ENCODE measurements around the gene ACTR3. TPM values are rescaled to one million over a fixed set of nuclear protein-coding genes. Genes with fewer than 3 reads are reported as not detected.
"Not testable (repeated sequence)": the region's sequence is repeated elsewhere in the genome, so short reads cannot be mapped to it uniquely, and the experiment has no call there.

Gene ACTR3
- total RNA-seq, result 100 to 1,000 TPM; 229 to 267 TPM
- total RNA-seq, result 348 to 446 reads per million in 2 donors

DNA sequence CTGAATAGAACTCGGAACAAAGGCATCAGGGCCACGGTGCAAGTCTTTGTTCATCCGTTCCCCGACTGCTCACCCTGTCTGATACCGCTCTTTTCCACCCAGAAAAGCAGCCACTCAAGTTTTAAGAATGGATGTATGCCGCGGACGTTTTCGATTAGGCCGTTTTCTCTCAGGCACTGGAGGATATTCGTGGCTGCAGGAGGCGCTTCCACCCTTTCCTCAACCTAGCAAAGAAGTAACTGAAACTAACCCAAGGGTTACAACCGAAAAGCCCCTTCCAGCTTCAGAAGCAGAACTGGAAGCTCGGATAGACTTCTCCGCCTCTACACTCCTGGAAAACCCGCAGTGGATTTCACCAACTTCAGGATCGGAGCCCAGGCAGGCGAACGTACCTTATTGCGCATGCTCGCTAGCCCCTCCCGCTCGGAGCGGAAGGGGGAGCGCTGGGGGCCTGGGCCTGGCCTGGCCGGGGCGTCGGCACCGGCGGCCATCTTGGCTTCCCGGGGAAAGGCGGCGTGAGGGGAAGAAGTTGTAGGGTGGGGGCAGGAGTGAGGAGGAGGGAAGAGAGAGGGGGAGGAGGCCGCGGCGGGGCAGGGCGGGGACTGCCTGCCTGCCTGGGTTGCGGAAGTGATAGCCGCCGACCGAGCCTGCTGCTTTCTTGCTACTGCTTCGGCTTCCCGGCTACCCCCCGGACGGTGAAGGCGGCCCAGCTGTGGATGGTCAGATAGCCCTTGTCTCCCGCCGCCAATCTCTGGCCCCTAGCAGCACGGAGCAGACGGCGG, at the start of gene ACTR3:
TSS of gene ACTR3 (plus strand) at position 619 of the 782 bp plus-strand sequence. CDS start 191 bp downstream, outside the sequence.
- DNase-seq (peak; percentile 93 to 99 (median 98)), ATAC-seq (peak; percentile 90)
- Mint-ChIP-seq H3K4me1 (peaks cover 61% of the 10 kb centered on the region), H3K27me3 (no peaks in the 10 kb centered on the region), H3K36me3 (ENCODE audit: low read depth) (peaks cover 3% of the 10 kb centered on the region), H3K27ac (peak within 1 kb of the TSS; percentile 95), H3K4me3 (peak within 1 kb of the TSS; percentile 97)
- no peaks in the 10 kb centered on the region for H3K9me3 ChIP-seq (ENCODE audit: control insufficient read depth, low read length, poor library complexity, severe bottlenecking)

DNA sequence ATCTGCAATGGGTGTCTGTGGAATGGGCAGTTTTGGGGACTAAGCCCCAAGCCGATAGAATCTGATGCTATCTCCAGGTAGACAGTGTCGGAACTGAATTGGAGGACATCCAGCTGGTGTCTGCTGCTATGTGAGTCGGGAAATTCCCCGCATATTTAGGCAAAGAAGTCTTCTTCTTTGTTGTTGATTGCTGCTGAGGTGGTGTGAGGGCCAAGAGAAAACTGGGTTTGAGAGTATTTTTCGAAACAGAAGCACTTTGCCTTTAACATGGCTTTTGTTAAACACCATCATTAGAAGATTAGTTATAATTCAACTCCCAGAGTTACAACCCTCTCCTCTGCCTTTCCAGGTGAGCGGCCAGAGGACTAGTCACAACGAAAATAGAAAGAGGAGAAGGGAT, 49.4 kb upstream of the ACTR3 start:
- H3K4me1 Mint-ChIP-seq, result peaks cover 5% of the 10 kb centered on the region
- no peak overlapping the region for H3K4me3 Mint-ChIP-seq
- no peaks in the 10 kb centered on the region for H3K9me3 ChIP-seq (ENCODE audit: control insufficient read depth, low read length, poor library complexity, severe bottlenecking)
- peaks cover 9% of the 10 kb centered on the region for H3K36me3 Mint-ChIP-seq (ENCODE audit: low read depth)
- H3K27me3 Mint-ChIP-seq, result no peaks in the 10 kb centered on the region
- ATAC-seq, result no peak
- DNase-seq, result no peak
- no peak overlapping the region for H3K27ac Mint-ChIP-seq

DNA sequence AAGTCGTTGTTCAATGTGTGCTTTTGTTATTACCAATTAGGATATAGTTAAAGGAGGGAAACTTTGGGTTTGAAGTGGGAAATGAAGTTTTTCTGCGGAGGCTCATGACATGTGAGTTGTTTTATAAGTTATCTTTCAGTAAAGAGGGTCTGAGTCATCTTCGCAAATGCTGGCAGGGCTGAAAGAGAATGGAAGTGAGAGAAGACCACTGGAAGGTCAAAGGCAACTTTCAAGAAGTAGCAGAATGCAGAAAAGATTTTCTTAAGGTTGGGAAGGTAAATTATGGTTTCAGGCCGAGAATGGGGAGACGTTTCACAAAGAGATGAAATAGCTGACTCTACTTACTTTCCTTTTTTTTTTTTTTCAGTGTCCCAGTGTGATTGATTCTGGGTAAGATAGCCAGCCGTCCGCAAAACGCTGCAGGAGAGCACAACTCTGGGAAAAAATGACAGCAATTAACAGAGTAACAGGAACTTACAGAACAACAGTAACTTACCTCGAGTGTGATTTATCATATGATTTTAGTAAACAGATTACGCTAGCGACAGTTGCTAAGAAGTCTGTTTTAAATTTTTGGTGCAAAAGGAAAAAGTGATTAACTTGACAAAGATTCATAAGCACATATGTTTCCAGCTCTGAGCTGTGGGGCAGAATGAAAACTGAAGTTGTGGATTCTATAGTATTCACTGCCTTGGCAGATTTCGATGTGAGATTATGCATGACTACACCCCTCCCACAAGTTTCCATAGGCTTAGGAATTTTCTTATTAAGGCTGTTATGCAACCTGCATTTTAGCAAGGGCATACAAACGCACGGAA, 46.8 kb upstream of the ACTR3 start:
- ATAC-seq, result no peak
- Mint-ChIP-seq H3K27me3 (no peaks in the 10 kb centered on the region), H3K4me3 (no peak overlapping the region), H3K4me1 (peaks cover 2% of the 10 kb centered on the region), H3K36me3 (ENCODE audit: low read depth) (peaks cover 9% of the 10 kb centered on the region), H3K27ac (no peak overlapping the region)
- no peaks in the 10 kb centered on the region for H3K9me3 ChIP-seq (ENCODE audit: control insufficient read depth, low read length, poor library complexity, severe bottlenecking)
- no peak for DNase-seq

DNA sequence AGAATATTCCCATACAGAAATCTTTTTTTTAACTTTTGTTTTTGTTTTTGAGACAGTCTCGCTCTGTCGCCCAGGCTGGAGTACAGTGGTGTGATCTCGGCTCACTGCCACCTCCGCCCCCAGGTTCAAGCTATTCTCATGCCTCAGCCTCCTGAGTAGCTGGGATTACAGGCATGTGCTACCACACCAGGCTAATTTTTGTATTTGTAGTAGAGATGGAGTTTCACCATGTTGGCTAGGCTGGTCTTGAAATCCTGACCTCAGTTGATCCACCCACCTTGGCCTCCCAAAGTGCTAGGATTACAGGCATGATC, 46.2 kb upstream of the ACTR3 start:
- not testable (repeated sequence) for H3K4me3 Mint-ChIP-seq; H3K4me1 Mint-ChIP-seq; ATAC-seq; DNase-seq; H3K9me3 ChIP-seq (ENCODE audit: control insufficient read depth, low read length, poor library complexity, severe bottlenecking); H3K27ac Mint-ChIP-seq; H3K36me3 Mint-ChIP-seq (ENCODE audit: low read depth); H3K27me3 Mint-ChIP-seq

DNA sequence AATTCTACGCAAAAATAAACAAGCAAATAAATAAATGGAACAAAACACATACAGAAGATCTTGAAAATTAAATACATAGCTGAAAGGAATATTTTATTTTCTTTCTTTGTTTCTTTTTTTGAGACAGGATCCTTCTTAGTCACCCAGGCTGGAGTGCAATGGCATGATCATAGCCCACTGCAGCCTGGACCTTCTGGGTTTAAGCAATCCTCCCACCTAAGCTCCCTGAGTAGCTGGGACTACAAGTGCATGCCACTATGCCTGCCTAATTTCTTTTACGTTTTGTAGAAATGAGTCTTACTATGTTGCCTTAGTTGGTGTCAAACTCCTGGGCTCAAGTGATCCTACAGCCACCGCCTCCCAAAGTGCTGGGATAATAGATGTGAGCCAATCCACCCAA, 44.6 kb upstream of the ACTR3 start:
- H3K9me3 ChIP-seq (ENCODE audit: control insufficient read depth, low read length, poor library complexity, severe bottlenecking), result no peaks in the 10 kb centered on the region
- Mint-ChIP-seq H3K4me3 (no peak overlapping the region), H3K27me3 (no peaks in the 10 kb centered on the region), H3K4me1 (peaks cover 2% of the 10 kb centered on the region), H3K27ac (no peak overlapping the region), H3K36me3 (ENCODE audit: low read depth) (peaks cover 6% of the 10 kb centered on the region)
- no peak for DNase-seq
- ATAC-seq, result no peak

DNA sequence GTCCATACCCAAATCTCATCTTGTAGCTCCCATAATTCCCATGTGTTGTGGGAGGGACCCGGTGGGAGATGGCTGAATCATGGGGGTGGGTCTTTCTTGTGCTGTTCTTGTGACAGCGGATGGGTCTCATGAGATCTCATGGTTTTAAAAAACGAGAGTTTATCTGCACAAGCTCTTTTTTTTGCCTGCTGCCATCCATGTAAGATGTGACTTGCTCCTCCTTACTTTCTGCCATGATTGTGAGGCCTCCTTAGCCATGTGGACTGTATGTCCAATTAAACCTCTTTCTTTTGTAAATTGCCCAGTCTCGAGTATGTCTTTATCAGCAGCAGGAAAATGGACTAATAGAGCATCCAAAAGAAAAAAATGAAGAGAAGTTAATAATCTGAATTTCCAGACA, 44.1 kb upstream of the ACTR3 start:
- ATAC-seq; H3K4me3 Mint-ChIP-seq; H3K36me3 Mint-ChIP-seq (ENCODE audit: low read depth); H3K27ac Mint-ChIP-seq; H3K4me1 Mint-ChIP-seq; H3K9me3 ChIP-seq (ENCODE audit: control insufficient read depth, low read length, poor library complexity, severe bottlenecking); H3K27me3 Mint-ChIP-seq; DNase-seq: not testable (repeated sequence)

DNA sequence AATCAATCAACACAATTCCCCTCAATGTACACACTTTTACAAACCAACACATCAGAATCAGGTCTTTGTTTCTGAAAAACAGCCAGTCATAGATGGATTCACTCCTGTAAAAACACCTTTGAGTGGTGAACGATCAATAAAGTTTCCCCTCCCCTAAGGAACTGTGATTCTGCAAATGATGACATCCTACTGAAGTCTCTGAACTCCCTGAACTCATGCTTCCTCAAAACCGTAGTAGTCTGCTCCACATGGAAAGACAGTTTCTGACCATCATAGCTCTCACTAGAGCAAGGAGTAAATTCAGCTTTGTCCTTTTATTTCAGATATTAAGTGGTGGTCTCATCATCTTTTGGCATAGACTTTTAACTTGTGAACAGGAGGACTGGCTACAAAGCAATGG, 43.5 kb upstream of the ACTR3 start:
- ATAC-seq, result no peak
- Mint-ChIP-seq H3K36me3 (ENCODE audit: low read depth) (peaks cover 6% of the 10 kb centered on the region), H3K27ac (no peak overlapping the region), H3K4me3 (no peak overlapping the region), H3K4me1 (peaks cover 6% of the 10 kb centered on the region), H3K27me3 (no peaks in the 10 kb centered on the region)
- no peak for DNase-seq
- no peaks in the 10 kb centered on the region for H3K9me3 ChIP-seq (ENCODE audit: control insufficient read depth, low read length, poor library complexity, severe bottlenecking)

DNA sequence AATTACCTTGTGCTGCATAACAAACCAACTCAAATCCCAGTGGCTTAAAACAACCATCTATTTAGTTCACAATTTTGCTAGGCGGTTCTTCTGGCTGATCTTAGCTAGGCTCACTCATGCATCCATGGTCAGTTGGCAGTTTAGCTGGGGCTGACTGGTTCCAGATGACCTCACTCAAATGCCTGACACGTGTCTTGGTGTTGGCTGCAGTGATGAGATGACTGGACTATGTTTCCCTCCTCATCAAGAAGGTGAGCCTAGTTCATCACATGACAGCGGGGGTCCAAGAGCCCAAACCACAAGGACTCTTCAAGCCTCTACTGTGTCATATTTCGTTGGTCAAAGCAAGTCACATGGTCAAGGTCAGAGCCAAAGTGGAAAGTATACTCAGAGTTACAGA, 42.7 kb upstream of the ACTR3 start:
- peaks cover 6% of the 10 kb centered on the region for H3K4me1 Mint-ChIP-seq
- DNase-seq (no peak), ATAC-seq (no peak)
- no peak overlapping the region for H3K27ac Mint-ChIP-seq
- no peaks in the 10 kb centered on the region for H3K27me3 Mint-ChIP-seq
- H3K36me3 Mint-ChIP-seq (ENCODE audit: low read depth), result peaks cover 6% of the 10 kb centered on the region
- no peak overlapping the region for H3K4me3 Mint-ChIP-seq
- H3K9me3 ChIP-seq (ENCODE audit: control insufficient read depth, low read length, poor library complexity, severe bottlenecking), result no peaks in the 10 kb centered on the region

DNA sequence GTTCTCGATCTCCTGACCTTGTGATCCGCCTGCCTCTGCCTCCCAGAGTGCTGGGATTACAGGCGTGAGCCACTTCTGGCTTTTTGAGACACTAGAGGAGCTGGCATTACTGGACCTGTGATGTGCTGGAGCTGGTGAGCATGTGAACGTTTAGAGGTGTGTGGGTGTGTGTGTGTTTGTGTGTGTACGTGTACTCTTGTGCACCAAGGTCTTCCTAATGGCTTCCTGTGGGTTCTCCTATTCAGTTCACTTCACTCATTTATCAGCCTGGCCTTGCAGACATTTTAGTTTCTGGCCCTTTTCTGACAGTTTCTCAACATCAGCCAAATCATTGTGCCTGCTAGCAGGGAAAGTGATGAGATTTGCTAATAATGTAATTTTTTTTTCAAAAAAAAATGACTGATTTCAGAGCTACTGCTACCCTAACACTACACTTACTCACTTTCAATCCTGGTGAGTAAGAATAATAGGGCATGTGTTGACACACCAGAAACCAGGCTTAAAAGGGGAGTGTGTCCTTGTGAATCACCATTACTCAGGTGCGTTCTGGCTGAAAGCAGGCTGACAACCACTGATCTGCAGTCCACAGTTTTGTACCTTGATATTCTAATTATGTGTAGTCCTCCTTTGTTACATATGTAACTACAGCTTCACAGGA, 41.0 kb upstream of the ACTR3 start:
- no peaks in the 10 kb centered on the region for H3K27me3 Mint-ChIP-seq
- ATAC-seq (no peak), DNase-seq (no peak)
- H3K36me3 Mint-ChIP-seq (ENCODE audit: low read depth), result peaks cover 2% of the 10 kb centered on the region
- no peak overlapping the region for H3K27ac Mint-ChIP-seq
- no peak overlapping the region for H3K4me3 Mint-ChIP-seq
- peaks cover 4% of the 10 kb centered on the region for H3K4me1 Mint-ChIP-seq
- H3K9me3 ChIP-seq (ENCODE audit: control insufficient read depth, low read length, poor library complexity, severe bottlenecking), result no peaks in the 10 kb centered on the region

DNA sequence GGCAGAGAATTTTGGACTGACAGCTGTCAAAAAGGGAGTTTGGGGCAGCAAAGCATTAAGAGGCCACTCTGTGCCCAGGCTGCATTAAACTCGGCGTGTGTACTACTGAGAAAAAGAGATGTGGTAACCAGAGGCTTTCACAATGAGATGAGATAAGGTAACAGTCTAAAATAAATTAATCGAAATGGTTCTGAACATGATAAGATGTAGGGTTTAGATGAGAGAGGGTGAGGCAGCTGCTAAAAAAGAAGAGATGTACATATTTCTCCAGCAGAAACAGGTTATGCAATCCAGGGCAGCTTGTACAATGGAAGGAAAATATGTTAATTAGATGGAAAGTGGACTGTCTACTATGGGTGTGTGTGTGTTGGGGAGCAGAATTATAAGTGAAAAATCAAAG, 39.2 kb upstream of the ACTR3 start:
- Mint-ChIP-seq H3K36me3 (ENCODE audit: low read depth) (peaks cover 7% of the 10 kb centered on the region), H3K4me3 (no peak overlapping the region), H3K27me3 (no peaks in the 10 kb centered on the region), H3K27ac (no peak overlapping the region), H3K4me1 (peaks cover 6% of the 10 kb centered on the region)
- ATAC-seq (no peak), DNase-seq (no peak)
- no peaks in the 10 kb centered on the region for H3K9me3 ChIP-seq (ENCODE audit: control insufficient read depth, low read length, poor library complexity, severe bottlenecking)

DNA sequence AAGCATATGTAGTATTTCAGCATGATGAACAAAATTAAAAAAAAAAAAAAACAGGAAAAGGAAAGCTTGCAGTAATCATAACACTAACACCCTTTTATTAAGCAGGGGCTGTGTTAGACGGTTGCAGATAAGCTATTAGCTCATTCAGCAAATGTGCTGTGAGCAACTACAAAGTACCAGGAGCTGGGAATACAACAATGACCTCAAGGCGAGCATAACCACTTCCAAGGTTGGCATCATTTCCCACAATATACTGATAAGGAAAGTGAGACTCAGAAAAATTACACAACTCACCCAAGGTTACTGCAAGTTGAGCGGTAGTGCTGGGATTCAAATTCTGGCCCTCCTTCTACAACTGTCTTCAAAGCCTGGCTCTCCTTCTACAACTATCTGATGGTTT, 38.2 kb upstream of the ACTR3 start:
- Mint-ChIP-seq H3K36me3 (ENCODE audit: low read depth) (peaks cover 7% of the 10 kb centered on the region), H3K27ac (no peak overlapping the region), H3K27me3 (no peaks in the 10 kb centered on the region), H3K4me3 (no peak overlapping the region), H3K4me1 (peaks cover 6% of the 10 kb centered on the region)
- DNase-seq (no peak), ATAC-seq (no peak)
- no peaks in the 10 kb centered on the region for H3K9me3 ChIP-seq (ENCODE audit: control insufficient read depth, low read length, poor library complexity, severe bottlenecking)

DNA sequence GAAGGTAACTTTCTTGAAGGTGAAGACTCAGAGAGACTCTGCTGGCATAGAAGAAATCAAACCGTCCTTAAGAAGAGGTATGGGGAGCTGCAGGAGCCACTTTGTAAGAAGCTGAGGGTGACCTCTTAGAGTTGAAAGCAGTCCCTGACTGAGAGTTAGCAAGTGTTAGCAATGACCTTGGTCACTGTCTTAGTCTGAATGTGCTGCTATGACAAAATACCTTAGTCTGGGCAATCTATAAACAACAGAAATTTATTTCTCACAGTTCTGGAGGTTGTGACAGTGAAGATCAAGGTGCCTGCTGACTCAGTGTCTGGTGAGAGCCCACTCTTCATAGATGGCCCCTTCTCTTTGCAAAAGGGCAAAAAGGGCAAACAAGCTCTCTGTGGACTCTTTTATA, 35.7 kb upstream of the ACTR3 start:
- no peak overlapping the region for H3K4me3 Mint-ChIP-seq
- no peak overlapping the region for H3K27ac Mint-ChIP-seq
- ATAC-seq (no peak), DNase-seq (no peak)
- peaks cover 12% of the 10 kb centered on the region for H3K4me1 Mint-ChIP-seq
- H3K36me3 Mint-ChIP-seq (ENCODE audit: low read depth), result peaks cover 14% of the 10 kb centered on the region
- H3K27me3 Mint-ChIP-seq, result no peaks in the 10 kb centered on the region
- H3K9me3 ChIP-seq (ENCODE audit: control insufficient read depth, low read length, poor library complexity, severe bottlenecking), result no peaks in the 10 kb centered on the region

DNA sequence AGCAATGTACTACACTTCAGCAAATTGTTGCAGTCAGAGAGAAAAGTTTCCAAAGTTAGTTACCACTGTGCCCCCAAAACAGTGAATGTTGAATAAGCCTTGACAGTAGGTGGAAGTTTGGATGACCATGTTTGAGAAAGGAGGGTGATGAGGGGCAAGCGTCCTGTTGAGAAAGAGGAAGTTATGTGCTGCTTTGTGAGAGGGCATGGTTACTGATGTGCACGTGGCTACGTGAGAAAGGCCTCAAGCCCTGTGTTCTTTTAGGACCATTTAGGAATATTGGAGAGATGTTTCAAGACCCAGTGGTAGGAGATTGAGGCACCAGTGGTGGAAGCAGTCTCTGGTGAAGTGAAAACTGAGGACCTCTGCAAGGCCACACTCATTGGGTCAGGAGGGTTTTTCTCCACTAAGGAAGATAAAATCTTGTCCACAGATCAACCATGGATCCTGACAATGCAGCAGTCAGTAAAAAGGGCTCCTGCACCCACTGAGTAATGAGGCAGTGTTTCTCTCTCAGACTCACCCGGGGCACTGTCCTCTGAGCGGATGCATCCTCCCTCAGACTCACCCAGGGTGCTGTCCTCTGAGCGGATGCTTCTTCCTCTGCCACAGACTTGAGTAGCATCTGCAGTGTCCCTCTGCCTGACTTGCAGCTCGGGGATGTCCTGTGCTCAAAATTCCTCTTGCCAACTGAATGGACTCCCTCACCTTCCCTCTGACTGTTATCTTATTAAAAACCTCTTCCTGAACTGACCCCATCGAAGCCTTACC, 34.7 kb upstream of the ACTR3 start:
- no peak for DNase-seq
- Mint-ChIP-seq H3K27ac (no peak overlapping the region), H3K4me1 (peaks cover 12% of the 10 kb centered on the region), H3K36me3 (ENCODE audit: low read depth) (peaks cover 14% of the 10 kb centered on the region), H3K4me3 (no peak overlapping the region), H3K27me3 (no peaks in the 10 kb centered on the region)
- no peaks in the 10 kb centered on the region for H3K9me3 ChIP-seq (ENCODE audit: control insufficient read depth, low read length, poor library complexity, severe bottlenecking)
- no peak for ATAC-seq
